Naive thymus-derived CD4-positive, alpha-beta T cell (primary cell): Measurements from ENCODE around the gene GPX7. TPM values are rescaled to one million over a fixed set of nuclear protein-coding genes. Genes with fewer than 3 reads are reported as not detected.

Experiments used
- ATAC-seq: fragments of 150-1000 bp; cut with Tn5 transposase; 2 replicates; pipeline ENCODE4 v1.10.0; 2021; ENCODE audit warnings: mild to moderate bottlenecking, moderate library complexity
- CTCF ChIA-PET: fragments of 350-600 bp; sonication (Branson Sonifier 250); formaldehyde crosslinking; loops from one replicate; lab custom pipeline; 2021; ENCODE audit warnings: antibody characterized with exemption; lab: Charles Lee
- POLR2A ChIA-PET: fragments of 350-600 bp; sonication (Branson Sonifier 250); formaldehyde crosslinking; loops from one replicate; lab custom pipeline; 2021; ENCODE audit warnings: antibody characterized with exemption, inconsistent platforms; lab: Charles Lee
- DNase-seq, 9 donors: peaks; one replicate each; pipeline versions ENCODE4 v3.0.0 to v3.0.0-alpha.2; 2020 to 2022; ENCODE audit warnings: mixed read lengths in 1 of 9
- H3K27ac ChIP-seq: one replicate; pipeline ENCODE4 v1.7.0; 2013; ENCODE audit warnings: mild to moderate bottlenecking, low read depth, low read length, moderate library complexity
- H3K27me3 ChIP-seq, 2 donors: one replicate each; pipeline ENCODE4 v1.7.0; 2013; ENCODE audit warnings: low read length in 2 of 2, mild to moderate bottlenecking in 2 of 2, moderate library complexity in 2 of 2; ENCODE audit not compliant: control insufficient read depth in 2 of 2, insufficient read depth in 2 of 2
- H3K36me3 ChIP-seq, 3 experiments: 1 replicate in 2 of 3; 2 replicates in 1 of 3; pipeline ENCODE4 v1.7.0; 2013; ENCODE audit warnings: low read length in 3 of 3, mild to moderate bottlenecking in 3 of 3, moderate library complexity in 1 of 3; ENCODE audit not compliant: insufficient read depth in 3 of 3, control insufficient read depth in 2 of 3
- H3K4me1 ChIP-seq, 2 donors: one replicate each; pipeline ENCODE4 v1.7.0; 2013; ENCODE audit warnings: low read length in 2 of 2, mild to moderate bottlenecking in 2 of 2, moderate library complexity in 1 of 2; ENCODE audit not compliant: control insufficient read depth in 2 of 2, insufficient read depth in 2 of 2
- H3K4me3 ChIP-seq: 2 replicates; pipeline ENCODE4 v1.7.0; 2013; ENCODE audit warnings: mild to moderate bottlenecking, low read length
- H3K9me3 ChIP-seq, 3 experiments: 1 replicate in 2 of 3; 2 replicates in 1 of 3; pipeline ENCODE4 v1.7.0; 2013; ENCODE audit warnings: low read length in 3 of 3; ENCODE audit not compliant: control insufficient read depth in 2 of 3
- H3K27ac Mint-ChIP-seq, 9 donors: one replicate each; pipeline ENCODE4 v1.8.0; 2020 to 2022; ENCODE audit warnings: mixed read lengths in 9 of 9, mild to moderate bottlenecking in 8 of 9, moderate library complexity in 5 of 9, inconsistent platforms in 2 of 9
- H3K27me3 Mint-ChIP-seq, 5 donors: one replicate each; pipeline ENCODE4 v1.8.0; 2021 to 2022; ENCODE audit warnings: mixed read lengths in 5 of 5, mild to moderate bottlenecking in 1 of 5
- H3K36me3 Mint-ChIP-seq, 5 donors: one replicate each; pipeline ENCODE4 v1.8.0; 2020 to 2022; ENCODE audit warnings: mixed read lengths in 5 of 5, mild to moderate bottlenecking in 3 of 5, inconsistent platforms in 1 of 5
- H3K4me1 Mint-ChIP-seq, 7 donors: one replicate each; pipeline ENCODE4 v1.8.0; 2020 to 2022; ENCODE audit warnings: mixed read lengths in 7 of 7, mild to moderate bottlenecking in 3 of 7, inconsistent platforms in 1 of 7
- H3K4me3 Mint-ChIP-seq, 10 donors: one replicate each; pipeline ENCODE4 v1.8.0; 2020 to 2022; ENCODE audit warnings: mild to moderate bottlenecking in 10 of 10, mixed read lengths in 10 of 10, moderate library complexity in 6 of 10, inconsistent platforms in 2 of 10
- H3K9me3 Mint-ChIP-seq, 11 donors: one replicate each; pipeline ENCODE4 v1.8.0; 2020 to 2022; ENCODE audit warnings: mixed read lengths in 11 of 11, mild to moderate bottlenecking in 4 of 11, inconsistent platforms in 1 of 11, moderate library complexity in 1 of 11
- intact Hi-C, 2 donors: fragments of 100-400 bp; cut with micrococcal nuclease; formaldehyde crosslinking; loops; one replicate each; pipeline ENCODE4 v1.15.1; 2023
- polyA plus RNA-seq, 2 donors: library from polyadenylated mRNA; unstranded; fragments of 300-500 nt; fragmentation: Illumina TruSeq; gene quantifications; one replicate each; pipeline ENCODE4 v1.2.3, GENCODE V29; 2021
- total RNA-seq, 6 experiments: library from RNA in 5 of 6; stranded (reverse) in 5 of 6; gene quantifications; 1 replicate in 5 of 6; 2 replicates in 1 of 6; pipeline ENCODE4 v1.2.3 and lab custom pipeline; 2021 to 2026

The GPX7 gene
- total and polyA plus RNA-seq, 7 experiments from 2014 or later: 14.8 to 51.6 (median 30.6) TPM

GRCh38 chr1:52657702-52658101, 55.5 kb downstream of the GPX7 start:
- Mint-ChIP-seq H3K27me3 (no peaks in the 10 kb centered on the region), H3K4me1 (peaks cover 0 to 32% (median 19%) of the 10 kb centered on the region in 7 donors), H3K9me3 (no peaks in the 10 kb centered on the region), H3K4me3 (no peak overlapping the region), H3K36me3 (peaks cover 4 to 63% (median 25%) of the 10 kb centered on the region in 5 donors), H3K27ac (peak overlapping the region in 6 of 9 donors; percentile 21 to 95 (median 68))
- no peaks in the 10 kb centered on the region for H3K27me3 ChIP-seq
- no peaks in the 10 kb centered on the region for H3K9me3 ChIP-seq
- ChIA-PET POLR2A (interaction anchor here (0.8 to 1.7 kb wide), 3 partner anchors 9 to 24 kb away, joined by 3 to 5 read pairs (median 3); partner anchors contain the start of gene SHISAL2A), CTCF (interaction anchor here (0.5 kb wide), 1 partner anchor 517 kb away, joined by 3 read pairs; no protein-coding TSS in a partner anchor)
- ATAC-seq (no peak), DNase-seq (no peak)
- H3K27ac ChIP-seq: no peak overlapping the region
- intact Hi-C loops: no loop called here
- no peaks in the 10 kb centered on the region for H3K4me1 ChIP-seq
- no peak overlapping the region for H3K4me3 ChIP-seq
- H3K36me3 ChIP-seq: peaks cover 0 to 35% (median 0%) of the 10 kb centered on the region in 3 experiments

Other genes with a start within 250 kb of the GPX7 start
- 10 to 100 TPM; 44.5 to 91.2 (median 58.3) TPM for gene CC2D1B, start 236.2 kb upstream of the GPX7 start, total RNA-seq
- gene CC2D1B, start 236.2 kb upstream of the GPX7 start, polyA plus RNA-seq: 10 to 100 TPM in 1 of 2 donors, 1 to 10 TPM in 1; 5.2 to 16.7 TPM
- 10 to 100 TPM in 1 of 5 experiments, 1 to 10 TPM in 3, under 1 TPM in 1; 0.97 to 25.2 (median 1.3) TPM for gene ORC1, start 197.9 kb upstream of the GPX7 start, total RNA-seq
- gene ORC1, start 197.9 kb upstream of the GPX7 start, polyA plus RNA-seq: under 1 TPM in 1 of 2 donors, not detected in 1; 0.74 TPM
- gene PRPF38A, start 197.8 kb upstream of the GPX7 start, total RNA-seq: 10 to 100 TPM; 62.1 to 98.7 (median 81.6) TPM
- gene PRPF38A, start 197.8 kb upstream of the GPX7 start, polyA plus RNA-seq: 10 to 100 TPM; 34.7 to 35.9 TPM
- 100 to 1,000 TPM in 4 of 5 experiments, 10 to 100 TPM in 1; 80.4 to 169 (median 139) TPM for gene TUT4, start 49.3 kb upstream of the GPX7 start, total RNA-seq
- 10 to 100 TPM; 32.8 to 50.4 TPM for gene TUT4, start 49.3 kb upstream of the GPX7 start, polyA plus RNA-seq
- gene SHISAL2A, start 30.8 kb downstream of the GPX7 start, total RNA-seq: 10 to 100 TPM; 12.0 to 87.1 (median 49.8) TPM
- 1 to 10 TPM; 6.8 to 6.9 TPM for gene SHISAL2A, start 30.8 kb downstream of the GPX7 start, polyA plus RNA-seq
- gene COA7, start 96.0 kb downstream of the GPX7 start, total RNA-seq: 10 to 100 TPM in 1 of 5 experiments, 1 to 10 TPM in 4; 1.4 to 14.4 (median 3.0) TPM
- 1 to 10 TPM; 2.0 to 3.7 TPM for gene COA7, start 96.0 kb downstream of the GPX7 start, polyA plus RNA-seq
- 10 to 100 TPM; 14.9 to 26.8 (median 17.9) TPM for gene ZYG11B, start 124.1 kb downstream of the GPX7 start, total RNA-seq
- 10 to 100 TPM; 14.2 to 22.2 TPM for gene ZYG11B, start 124.1 kb downstream of the GPX7 start, polyA plus RNA-seq
- gene ZYG11A, start 240.4 kb downstream of the GPX7 start, total RNA-seq: under 1 TPM in 3 of 5 experiments, not detected in 2; 0.07 to 0.27 (median 0.12) TPM
- not detected for gene ZYG11A, start 240.4 kb downstream of the GPX7 start, polyA plus RNA-seq